ENCODE measurements around the gene XPC.

Gene XPC

DNA sequence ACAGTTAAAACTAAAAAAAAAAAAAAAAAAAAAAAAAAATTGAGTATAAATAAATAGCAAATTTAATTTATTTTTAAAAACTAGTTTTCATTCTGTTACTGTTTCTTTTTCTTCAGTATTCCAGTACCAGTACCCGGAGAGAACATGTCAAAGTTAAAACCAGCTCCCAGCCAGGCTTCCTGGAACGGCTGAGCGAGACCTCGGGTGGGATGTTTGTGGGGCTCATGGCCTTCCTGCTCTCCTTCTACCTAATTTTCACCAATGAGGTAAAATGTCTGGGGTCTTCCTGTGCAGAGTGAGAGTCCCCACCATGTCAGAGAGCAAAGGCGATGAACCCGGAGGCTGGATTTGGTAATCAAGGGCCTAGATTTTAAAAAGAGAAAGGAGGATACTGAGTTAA lies 49.1 kb downstream of the XPC start:
- Histone ChIP-seq H4K20me1 (ENCODE audit: low read depth, low read length) (no peaks in the 10 kb centered on the region), H3K36me3 (ENCODE audit: low read length) (no peaks in the 10 kb centered on the region), H3K9me3 (ENCODE audit: insufficient read depth, low read length) (no peaks in the 10 kb centered on the region), H3K9ac (ENCODE audit: low read length) (no peak overlapping the region), H3F3A (ENCODE audit: insufficient read depth) (no peaks in the 10 kb centered on the region), H3K27ac (ENCODE audit: low read depth, low read length) (no peak overlapping the region), H3K4me3 (ENCODE audit: insufficient read depth, low read length, poor library complexity, severe bottlenecking) (no peak overlapping the region), H3K27me3 (ENCODE audit: low read length) (no peaks in the 10 kb centered on the region), H3K4me2 (ENCODE audit: low read depth, low read length, poor library complexity, severe bottlenecking) (no peak overlapping the region), H3K79me2 (ENCODE audit: insufficient read depth, low read length) (peaks cover 26% of the 10 kb centered on the region), H3K9me2 (replicated peaks; ENCODE audit: insufficient read depth, low read length) (no peaks in the 10 kb centered on the region), H2AFZ (ENCODE audit: low read depth, low read length, severe bottlenecking) (no peak overlapping the region)
- TF ChIP-seq, protein P1, sequence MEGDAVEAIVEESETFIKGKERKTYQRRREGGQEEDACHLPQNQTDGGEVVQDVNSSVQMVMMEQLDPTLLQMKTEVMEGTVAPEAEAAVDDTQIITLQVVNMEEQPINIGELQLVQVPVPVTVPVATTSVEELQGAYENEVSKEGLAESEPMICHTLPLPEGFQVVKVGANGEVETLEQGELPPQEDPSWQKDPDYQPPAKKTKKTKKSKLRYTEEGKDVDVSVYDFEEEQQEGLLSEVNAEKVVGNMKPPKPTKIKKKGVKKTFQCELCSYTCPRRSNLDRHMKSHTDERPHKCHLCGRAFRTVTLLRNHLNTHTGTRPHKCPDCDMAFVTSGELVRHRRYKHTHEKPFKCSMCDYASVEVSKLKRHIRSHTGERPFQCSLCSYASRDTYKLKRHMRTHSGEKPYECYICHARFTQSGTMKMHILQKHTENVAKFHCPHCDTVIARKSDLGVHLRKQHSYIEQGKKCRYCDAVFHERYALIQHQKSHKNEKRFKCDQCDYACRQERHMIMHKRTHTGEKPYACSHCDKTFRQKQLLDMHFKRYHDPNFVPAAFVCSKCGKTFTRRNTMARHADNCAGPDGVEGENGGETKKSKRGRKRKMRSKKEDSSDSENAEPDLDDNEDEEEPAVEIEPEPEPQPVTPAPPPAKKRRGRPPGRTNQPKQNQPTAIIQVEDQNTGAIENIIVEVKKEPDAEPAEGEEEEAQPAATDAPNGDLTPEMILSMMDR (IDR thresholded peaks at IDR 0.05; ENCODE audit: insufficient read depth, low read length, poor library complexity, severe bottlenecking): no peak
- no peak for TF ChIP-seq EZH2phosphoT487 (conservative IDR thresholded peaks at IDR 0.05; ENCODE audit: low read length)

DNA sequence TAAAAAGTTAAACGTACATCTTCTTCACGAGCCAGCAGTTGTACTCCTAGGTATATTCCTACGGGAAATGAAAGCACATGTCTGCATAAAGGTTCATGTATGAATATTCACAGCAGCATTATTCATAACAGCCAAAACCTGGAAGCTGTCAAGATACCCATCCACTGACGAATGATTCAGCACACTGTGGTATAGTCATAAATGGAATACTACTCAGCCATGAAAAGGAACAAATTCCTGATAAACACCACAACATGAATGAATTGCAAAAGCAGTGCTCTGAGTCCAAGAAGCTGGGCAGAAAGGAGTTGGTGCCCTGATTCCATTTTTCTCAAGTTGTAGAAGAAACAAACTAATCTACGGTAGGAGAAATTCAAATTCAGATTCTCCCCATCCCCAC lies 49.7 kb downstream of the XPC start:
- TF ChIP-seq, protein P1 (IDR thresholded peaks at IDR 0.05; ENCODE audit: insufficient read depth, low read length, poor library complexity, severe bottlenecking): no peak
- TF ChIP-seq EZH2phosphoT487 (conservative IDR thresholded peaks at IDR 0.05; ENCODE audit: low read length): no peak
- Histone ChIP-seq H3K4me2 (ENCODE audit: low read depth, low read length, poor library complexity, severe bottlenecking) (no peak overlapping the region), H3F3A (ENCODE audit: insufficient read depth) (no peaks in the 10 kb centered on the region), H3K36me3 (ENCODE audit: low read length) (no peaks in the 10 kb centered on the region), H3K79me2 (ENCODE audit: insufficient read depth, low read length) (peaks cover 32% of the 10 kb centered on the region), H3K9me2 (replicated peaks; ENCODE audit: insufficient read depth, low read length) (no peaks in the 10 kb centered on the region), H3K9me3 (ENCODE audit: insufficient read depth, low read length) (no peaks in the 10 kb centered on the region), H3K9ac (ENCODE audit: low read length) (no peak overlapping the region), H3K27me3 (ENCODE audit: low read length) (no peaks in the 10 kb centered on the region), H4K20me1 (ENCODE audit: low read depth, low read length) (no peaks in the 10 kb centered on the region), H3K27ac (ENCODE audit: low read depth, low read length) (no peak overlapping the region), H3K4me3 (ENCODE audit: insufficient read depth, low read length, poor library complexity, severe bottlenecking) (no peak overlapping the region), H2AFZ (ENCODE audit: low read depth, low read length, severe bottlenecking) (no peak overlapping the region)

DNA sequence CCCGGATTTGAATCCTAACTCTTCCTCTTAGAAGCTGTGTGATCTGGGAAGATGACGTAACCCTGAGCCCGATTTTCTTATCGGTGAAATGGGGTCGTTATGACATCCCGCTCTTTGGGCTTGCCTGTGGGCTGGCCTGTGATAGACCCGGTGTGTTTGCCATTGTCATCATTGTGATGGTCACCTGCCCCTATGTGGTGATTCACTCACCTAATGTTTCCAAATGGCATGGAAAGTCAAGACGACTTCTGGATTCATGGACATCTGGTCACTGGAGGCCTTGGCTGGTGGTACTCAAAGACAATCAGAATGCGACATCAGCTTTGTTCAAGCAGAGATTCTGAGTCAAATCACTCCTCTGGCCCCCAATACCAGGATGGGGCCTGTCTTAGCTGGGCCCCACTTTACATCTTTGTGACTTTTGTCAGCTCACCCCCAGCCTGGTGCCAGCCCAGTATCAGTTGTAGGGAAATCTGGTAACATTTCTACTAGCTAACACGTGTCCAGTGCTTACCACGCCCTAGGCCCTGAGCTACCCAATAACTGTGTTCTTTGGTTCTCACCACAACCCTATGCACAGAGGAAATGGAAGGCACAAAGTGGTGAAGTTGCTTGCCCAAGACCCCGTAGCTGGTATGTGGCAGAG lies 50.8 kb downstream of the XPC start:
- TF ChIP-seq, protein P1 (IDR thresholded peaks at IDR 0.05; ENCODE audit: insufficient read depth, low read length, poor library complexity, severe bottlenecking): no peak
- TF ChIP-seq EZH2phosphoT487 (conservative IDR thresholded peaks at IDR 0.05; ENCODE audit: low read length): no peak
- Histone ChIP-seq H2AFZ (ENCODE audit: low read depth, low read length, severe bottlenecking) (no peak overlapping the region), H3K9me2 (replicated peaks; ENCODE audit: insufficient read depth, low read length) (no peaks in the 10 kb centered on the region), H3K4me3 (ENCODE audit: insufficient read depth, low read length, poor library complexity, severe bottlenecking) (no peak overlapping the region), H3F3A (ENCODE audit: insufficient read depth) (no peaks in the 10 kb centered on the region), H3K27me3 (ENCODE audit: low read length) (no peaks in the 10 kb centered on the region), H3K36me3 (ENCODE audit: low read length) (no peaks in the 10 kb centered on the region), H3K9ac (ENCODE audit: low read length) (no peak overlapping the region), H3K27ac (ENCODE audit: low read depth, low read length) (no peak overlapping the region), H4K20me1 (ENCODE audit: low read depth, low read length) (no peaks in the 10 kb centered on the region), H3K9me3 (ENCODE audit: insufficient read depth, low read length) (no peaks in the 10 kb centered on the region), H3K4me2 (ENCODE audit: low read depth, low read length, poor library complexity, severe bottlenecking) (no peak overlapping the region), H3K79me2 (ENCODE audit: insufficient read depth, low read length) (peaks cover 43% of the 10 kb centered on the region)

All from SU-DHL-6 (cell line).